Lower leg skin (tissue), 3 donors: ENCODE results near the gene SEMA3D.

Experiments used
- CTCF ChIP-seq, 3 donors: fragments of 450-650 bp; IDR thresholded peaks; one replicate each; pipeline ENCODE4 v1.5.1; 2016; ENCODE audit warnings: antibody characterized with exemption in 3 of 3, mild to moderate bottlenecking in 3 of 3, moderate library complexity in 2 of 3
- POLR2A ChIP-seq, 2 donors: fragments of 450-650 bp; IDR thresholded peaks; one replicate each; pipeline ENCODE4 v1.6.1; 2016 to 2017; ENCODE audit warnings: antibody characterized with exemption in 2 of 2, mild to moderate bottlenecking in 1 of 2, moderate library complexity in 1 of 2

GRCh38 chr7:85102813-85103350 lies 84.0 kb downstream of the SEMA3D start:
- TF ChIP-seq CTCF (IDR thresholded peaks at IDR 0.05) (no peak), POLR2A (IDR thresholded peaks at IDR 0.05) (no peak)
